Keratinocyte (primary cell): ENCODE measurements around the gene KRTAP1-4. TPM values are rescaled to one million over a fixed set of nuclear protein-coding genes. Genes with fewer than 3 reads are reported as not detected.

Experiments used
- DNase-seq: peaks from one replicate; pipeline ENCODE4 v3.0.0-alpha.2; 2011; ENCODE audit warnings: low read depth, missing footprints, low spot score
- FAIRE-seq: peaks from 2 replicates; lab custom pipeline; 2011; peaks lifted over from hg19 to GRCh38; lab: Jason Lieb, UNC
- H2AFZ ChIP-seq: 2 replicates; pipeline ENCODE4 v1.6.0; 2012; ENCODE audit warnings: low read length, control low read depth, inconsistent platforms; ENCODE audit not compliant: control insufficient read depth
- H3K27ac ChIP-seq: 2 replicates; pipeline ENCODE4 v1.5.1; 2011; ENCODE audit warnings: low read length; ENCODE audit not compliant: control insufficient read depth, insufficient read depth
- H3K27me3 ChIP-seq: 3 replicates; pipeline ENCODE4 v1.6.0; 2011; ENCODE audit warnings: low read length; ENCODE audit not compliant: control insufficient read depth, insufficient read depth; ENCODE audit errors: extremely low read depth
- H3K36me3 ChIP-seq, 2 experiments: 2 replicates in 1 of 2; 3 replicates in 1 of 2; pipeline ENCODE4 v1.5.1; 2011; ENCODE audit warnings: low read length in 2 of 2, mild to moderate bottlenecking in 1 of 2; ENCODE audit not compliant: control insufficient read depth in 2 of 2, insufficient read depth in 2 of 2; ENCODE audit errors: extremely low read depth in 1 of 2
- H3K4me1 ChIP-seq: 3 replicates; pipeline ENCODE4 v1.5.1; 2011; ENCODE audit warnings: low read length; ENCODE audit not compliant: control insufficient read depth, insufficient read depth; ENCODE audit errors: extremely low read depth
- H3K4me2 ChIP-seq: 3 replicates; pipeline ENCODE4 v1.6.0; 2011; ENCODE audit warnings: low read depth, low read length; ENCODE audit not compliant: control insufficient read depth, insufficient read depth; ENCODE audit errors: extremely low read depth
- H3K4me3 ChIP-seq, 3 experiments: fragments of 200-600 bp in 1 of 3; sonication (generic) in 1 of 3; 2 replicates in 2 of 3; 3 replicates in 1 of 3; pipeline ENCODE4 v1.5.1; 2011 to 2016; ENCODE audit warnings: low read length in 3 of 3, mild to moderate bottlenecking in 3 of 3, control low read depth in 2 of 3, inconsistent platforms in 1 of 3, low read depth in 1 of 3, mixed read lengths in 1 of 3, mixed run types in 1 of 3, moderate library complexity in 1 of 3; ENCODE audit not compliant: control insufficient read depth in 2 of 3, insufficient read depth in 2 of 3; ENCODE audit errors: extremely low read depth in 1 of 3
- H3K79me2 ChIP-seq: 2 replicates; pipeline ENCODE4 v1.6.0; 2012; ENCODE audit warnings: low read length; ENCODE audit not compliant: control insufficient read depth, insufficient read depth
- H3K9ac ChIP-seq: 3 replicates; pipeline ENCODE4 v1.6.0; 2011; ENCODE audit warnings: low read length; ENCODE audit not compliant: control insufficient read depth, insufficient read depth; ENCODE audit errors: extremely low read depth
- H3K9me1 ChIP-seq: 3 replicates; pipeline ENCODE4 v1.6.0; 2011; ENCODE audit warnings: low read length; ENCODE audit not compliant: control insufficient read depth, insufficient read depth; ENCODE audit errors: extremely low read depth
- H3K9me3 ChIP-seq: 2 replicates; pipeline ENCODE4 v1.5.1; 2012; ENCODE audit warnings: low read depth, low read length; ENCODE audit not compliant: control insufficient read depth
- H4K20me1 ChIP-seq: 3 replicates; pipeline ENCODE4 v1.6.0; 2011; ENCODE audit warnings: low read length; ENCODE audit not compliant: control insufficient read depth, insufficient read depth; ENCODE audit errors: extremely low read depth
- CTCF ChIP-seq, 3 experiments: IDR thresholded peaks in 1 of 3; conservative IDR thresholded peaks in 1 of 3; optimal IDR thresholded peaks in 1 of 3; 2 replicates in 2 of 3; 3 replicates in 1 of 3; pipeline versions ENCODE3 to v1.5.1; 2011; ENCODE audit warnings: low read length in 3 of 3, mild to moderate bottlenecking in 3 of 3, moderate library complexity in 2 of 3, control low read depth in 1 of 3, inconsistent platforms in 1 of 3; ENCODE audit not compliant: insufficient read depth in 2 of 3; ENCODE audit errors: extremely low read depth in 1 of 3
- EZH2 ChIP-seq: IDR thresholded peaks from one replicate; pipeline ENCODE4 v1.6.1; 2012; ENCODE audit warnings: inconsistent platforms, mild to moderate bottlenecking, low read length, moderate library complexity
- dilution Hi-C: fragments of 300-500 bp; cut with MboI; formaldehyde crosslinking; loops from one replicate; pipeline ENCODE4 v1.7.0; 2020; ENCODE audit warnings: low sequenced_read_pairs; ENCODE audit not compliant: extremely low pct_ligation_motif_present
- polyA plus RNA-seq, 5 experiments: library from polyadenylated mRNA; depleted of rRNA in 3 of 5; stranded (reverse) in 3 of 5; stranded (forward) in 1 of 5; unstranded in 1 of 5; fragments of >200 nt; gene quantifications; 1 replicate in 1 of 5; 2 replicates in 3 of 5; 3 replicates in 1 of 5; pipeline versions ENCODE4 v1.2.1 to v1.2.3, GENCODE V29; 2011 to 2012; ENCODE audit warnings: missing spikeins in 2 of 5, low read depth in 1 of 5, low replicate concordance in 1 of 5

The KRTAP1-4 gene
- polyA plus RNA-seq, 1 donor (not counting 4 experiments of a cell fraction or from before 2014, with no cell fraction given), result not detected

GRCh38 chr17:41054025-41054424 lies 24.0 kb upstream of the KRTAP1-4 start:
- TF ChIP-seq CTCF (optimal IDR thresholded peaks at IDR 0.05 in 1 of 3, IDR thresholded peaks at IDR 0.05 in 1 of 3, conservative IDR thresholded peaks at IDR 0.05 in 1 of 3; ENCODE audit: extremely low read depth in 1 of 3, insufficient read depth in 2 of 3, low read length in 3 of 3), result no peak
- TF ChIP-seq EZH2, result no peak
- Histone ChIP-seq H3K4me2 (no peak overlapping the region), H3K36me3 (no peaks in the 10 kb centered on the region), H3K27me3 (no peaks in the 10 kb centered on the region), H2AFZ (no peak overlapping the region), H3K9me3 (no peaks in the 10 kb centered on the region), H3K4me3 (no peak overlapping the region), H3K79me2 (no peaks in the 10 kb centered on the region), H3K9me1 (no peaks in the 10 kb centered on the region), H3K4me1 (peaks cover 3% of the 10 kb centered on the region), H4K20me1 (no peaks in the 10 kb centered on the region), H3K27ac (no peak overlapping the region), H3K9ac (no peak overlapping the region)
- DNase-seq, result no peak
- no peak for FAIRE-seq
- dilution Hi-C loops, result no loop called here

- Histone ChIP-seq H3K4me2 (no peak overlapping the region), H3K27me3 (no peaks in the 10 kb centered on the region), H3K9ac (no peak overlapping the region), H3K4me1 (peaks cover 13% of the 10 kb centered on the region), H3K27ac (no peak overlapping the region), H2AFZ (no peak overlapping the region), H3K36me3 (no peaks in the 10 kb centered on the region), H3K9me3 (no peaks in the 10 kb centered on the region), H3K4me3 (no peak overlapping the region), H3K79me2 (no peaks in the 10 kb centered on the region), H3K9me1 (no peaks in the 10 kb centered on the region), H4K20me1 (no peaks in the 10 kb centered on the region)
- FAIRE-seq (no peak), DNase-seq (no peak)
- dilution Hi-C loops, result no loop called here
- TF ChIP-seq EZH2 (no peak), CTCF (optimal IDR thresholded peaks at IDR 0.05 in 1 of 3, IDR thresholded peaks at IDR 0.05 in 1 of 3, conservative IDR thresholded peaks at IDR 0.05 in 1 of 3; ENCODE audit: extremely low read depth in 1 of 3, insufficient read depth in 2 of 3, low read length in 3 of 3) (no peak)
These were observed 22.6 kb upstream of the KRTAP1-4 start for GRCh38 chr17:41052566-41052965.
